G401 (cell line): ENCODE measurements around the gene LYPD6B. TPM values are rescaled to one million over a fixed set of nuclear protein-coding genes. Genes with fewer than 3 reads are reported as not detected.

Source experiments
- DNase-seq: peaks from one replicate; pipeline ENCODE4 v3.0.0-alpha.2; 2015; ENCODE audit warnings: low spot score
- in situ Hi-C: cut with HindIII; loops from 2 replicates; pipeline ENCODE4 v1.10.0; 2016; ENCODE audit warnings: low sequenced_read_pairs, mixed read lengths
- total RNA-seq: library from RNA; depleted of rRNA; stranded (reverse); fragments of >200 nt; shearing (Covaris generic); gene quantifications from 2 replicates; pipeline ENCODE4 v1.2.3, GENCODE V29; 2014

LYPD6B gene
- total RNA-seq, 1 experiment from 2014 or later: 21.3 TPM

DNA sequence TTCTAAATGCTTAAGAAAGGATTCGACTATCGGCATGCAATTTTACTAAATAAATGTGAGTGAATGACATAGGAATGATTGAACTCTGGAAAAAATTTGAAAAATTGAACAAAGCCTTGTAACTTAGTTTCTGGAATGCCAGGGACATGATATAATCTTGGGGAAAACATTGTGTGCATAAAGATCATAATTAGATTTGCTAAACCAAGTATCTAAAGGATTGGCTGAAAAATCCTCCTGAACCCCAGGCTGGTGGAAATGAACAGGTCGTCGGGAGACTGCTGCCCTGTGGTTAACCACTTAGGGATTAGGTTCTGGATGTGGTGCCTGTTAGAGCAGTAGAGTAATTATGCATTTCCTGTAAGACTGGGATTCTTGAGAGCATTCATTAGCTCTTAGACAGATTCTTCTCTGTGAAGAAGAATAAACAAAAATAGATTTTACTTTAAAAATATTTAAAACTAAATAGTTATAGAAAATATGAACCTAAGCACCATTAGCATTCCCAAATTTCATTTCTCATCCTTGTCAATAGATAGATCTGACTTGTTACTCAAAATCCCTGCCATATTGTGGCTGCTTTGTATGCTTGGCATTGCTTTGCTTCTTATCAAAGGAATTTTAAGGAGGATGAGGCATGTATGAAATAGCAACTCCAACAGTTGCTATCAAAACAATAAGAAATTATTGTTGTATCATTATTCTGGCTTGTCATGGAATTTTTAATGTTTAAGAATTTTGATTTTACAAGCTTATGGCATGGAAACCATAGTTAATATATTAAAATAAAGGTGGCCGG, 55.9 kb downstream of the LYPD6B start:
- in situ Hi-C loops: no loop called here
- no peak for DNase-seq

DNA sequence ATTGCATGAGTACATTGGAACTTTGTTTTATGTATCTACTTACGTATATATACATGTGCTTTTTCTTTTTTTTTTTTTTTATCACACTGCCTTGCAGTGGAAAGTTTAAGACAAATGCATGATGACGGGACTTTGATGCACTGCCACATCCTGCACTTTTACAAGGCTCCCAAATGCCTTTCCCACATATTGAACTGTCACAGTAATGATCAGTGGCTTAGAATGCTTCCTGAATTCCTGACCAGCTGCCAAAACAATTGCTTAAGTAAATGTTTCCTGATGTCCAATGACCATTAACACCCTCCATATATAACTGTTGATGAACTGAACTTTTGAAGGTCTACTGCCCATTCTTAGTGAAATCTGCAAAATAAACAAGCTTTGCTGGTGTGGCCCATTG, 60.2 kb downstream of the LYPD6B start:
- no peak for DNase-seq
- in situ Hi-C loops: no loop called here

- in situ Hi-C loops: no loop called here
- no peak for DNase-seq
These were observed 60.8 kb downstream of the LYPD6B start for GRCh38 chr2:149099298-149099697.

DNA sequence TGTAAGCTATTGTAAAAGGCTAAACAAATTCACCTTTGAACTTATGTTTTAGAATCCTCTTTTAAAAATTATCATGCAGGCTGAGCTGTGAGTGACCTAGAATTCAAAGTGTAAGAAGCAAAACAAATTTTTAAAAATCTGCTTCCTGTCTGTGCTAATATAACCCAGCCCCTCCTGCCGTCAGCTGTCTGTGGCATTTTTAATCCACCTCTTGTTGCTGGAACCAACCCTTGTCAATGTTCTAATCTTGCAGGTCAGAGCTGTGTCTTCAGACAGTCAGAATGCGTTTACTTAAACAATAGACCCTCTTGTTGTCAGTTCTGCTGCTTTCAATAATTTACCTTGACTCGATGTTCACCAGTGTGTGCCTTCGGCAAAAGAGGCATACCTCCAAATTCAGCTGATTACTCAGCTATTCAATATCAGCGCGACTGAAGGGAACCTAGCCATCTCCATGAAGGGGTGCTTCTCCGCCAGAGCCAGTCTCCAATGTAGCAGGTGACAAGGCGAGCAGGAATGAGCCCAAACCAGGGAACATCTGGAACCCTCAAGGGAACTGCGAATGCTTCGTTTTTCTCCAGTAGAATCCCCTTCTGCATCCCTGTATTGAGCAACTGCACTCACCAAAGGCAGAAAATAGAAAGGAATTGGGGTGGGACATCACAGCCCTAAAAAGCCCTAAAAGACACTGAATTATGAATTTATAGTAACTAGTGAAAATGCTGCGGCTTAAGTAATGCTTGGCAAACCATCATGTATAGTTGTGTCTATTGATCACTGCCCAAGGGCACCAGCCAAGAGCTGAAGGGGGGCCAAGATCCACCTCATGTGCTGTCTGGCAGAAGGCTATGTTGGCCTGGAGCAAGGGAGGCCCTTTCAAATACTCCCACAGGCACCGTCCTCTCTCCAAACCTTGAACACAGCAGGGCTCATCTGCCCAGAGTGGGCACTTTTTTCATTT, 62.5 kb downstream of the LYPD6B start:
- in situ Hi-C loops: no loop called here
- no peak for DNase-seq

GRCh38 chr2:149101818-149102217, 63.3 kb downstream of the LYPD6B start:
- DNase-seq: no peak
- in situ Hi-C loops: no loop called here

GRCh38 chr2:149103081-149103620, 64.7 kb downstream of the LYPD6B start:
- in situ Hi-C loops: no loop called here
- no peak for DNase-seq

- in situ Hi-C loops: no loop called here
These were observed 65.7 kb downstream of the LYPD6B start for GRCh38 chr2:149104221-149104620.

GRCh38 chr2:149112068-149112467, 73.6 kb downstream of the LYPD6B start:
- DNase-seq: no peak
- in situ Hi-C loops: no loop called here

More at GRCh38 chr2:149104221-149104620, 65.7 kb downstream of the LYPD6B start:
- no peak for DNase-seq

GRCh38 chr2:149112713-149113112, 74.2 kb downstream of the LYPD6B start:
- DNase-seq: no peak
- in situ Hi-C loops: no loop called here

GRCh38 chr2:149115781-149116180, 77.3 kb downstream of the LYPD6B start:
- no peak for DNase-seq
- in situ Hi-C loops: no loop called here

GRCh38 chr2:149119368-149119767, 80.9 kb downstream of the LYPD6B start:
- in situ Hi-C loops: no loop called here
- DNase-seq: no peak

- DNase-seq: no peak
- in situ Hi-C loops: no loop called here
These were observed 84.0 kb downstream of the LYPD6B start for GRCh38 chr2:149122516-149122915.

DNA sequence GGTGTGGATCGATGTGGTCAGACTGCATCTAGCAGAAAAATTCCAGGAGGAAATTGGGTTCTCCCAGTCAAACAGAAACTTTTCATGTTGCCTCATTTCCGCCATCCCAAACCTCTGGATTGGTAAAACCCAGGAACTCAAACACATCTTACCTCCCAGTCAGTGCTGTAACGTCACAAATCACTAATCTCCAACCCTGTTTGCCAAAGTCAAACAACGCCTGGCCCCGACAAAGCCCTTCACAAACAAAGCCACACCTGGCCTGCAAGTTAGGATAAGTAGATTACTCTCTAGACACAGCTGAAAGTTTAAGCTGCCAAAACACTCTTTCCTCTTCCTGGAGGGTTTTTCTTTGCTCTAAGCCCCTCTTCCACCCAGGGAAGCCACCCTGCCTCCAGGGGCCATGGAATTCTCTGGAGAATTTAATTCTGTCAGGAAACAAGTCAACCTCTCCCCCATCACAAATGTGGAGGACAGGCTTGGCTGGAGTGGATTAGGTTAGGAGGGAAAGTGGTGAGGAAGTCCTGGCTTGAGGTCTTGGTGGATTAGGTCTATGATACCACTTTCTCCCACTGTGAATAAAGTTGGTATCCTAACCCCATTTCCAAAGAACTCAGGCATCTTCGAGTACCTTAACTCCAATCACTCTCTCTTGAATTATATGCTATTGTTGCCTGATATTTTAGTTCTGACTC, 86.7 kb downstream of the LYPD6B start:
- no peak for DNase-seq
- in situ Hi-C loops: no loop called here

GRCh38 chr2:149129433-149129832, 90.9 kb downstream of the LYPD6B start:
- in situ Hi-C loops: no loop called here
- DNase-seq: no peak

DNA sequence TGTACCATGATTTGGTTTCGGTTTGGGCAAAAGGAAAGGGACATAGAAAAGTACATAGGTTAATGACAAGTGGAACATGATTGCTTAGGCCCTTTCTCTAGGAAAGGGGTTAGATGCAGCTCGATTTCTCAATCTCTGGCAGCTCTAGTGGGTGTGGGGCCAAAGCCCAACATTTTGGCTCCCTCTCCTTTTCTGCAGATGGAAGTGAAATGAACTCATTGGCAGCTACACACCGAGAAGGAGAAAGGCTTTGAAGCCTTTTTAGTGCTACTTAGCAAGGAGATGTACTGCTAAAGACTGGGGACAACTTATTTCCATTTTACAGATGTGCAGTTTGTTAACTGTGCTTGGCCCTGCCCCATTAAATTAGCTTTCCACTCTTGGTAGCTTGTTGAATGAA, 93.8 kb downstream of the LYPD6B start:
- in situ Hi-C loops: no loop called here

GRCh38 chr2:149132901-149133300, 94.4 kb downstream of the LYPD6B start:
- in situ Hi-C loops: no loop called here
- no peak for DNase-seq

More for the DNA sequence above, 93.8 kb downstream of the LYPD6B start:
- DNase-seq: no peak

- DNase-seq: no peak
- in situ Hi-C loops: no loop called here
These were observed 95.9 kb downstream of the LYPD6B start for GRCh38 chr2:149134335-149134923.

- in situ Hi-C loops: no loop called here
- DNase-seq: no peak
These were observed 97.6 kb downstream of the LYPD6B start for GRCh38 chr2:149136111-149136510.

DNA sequence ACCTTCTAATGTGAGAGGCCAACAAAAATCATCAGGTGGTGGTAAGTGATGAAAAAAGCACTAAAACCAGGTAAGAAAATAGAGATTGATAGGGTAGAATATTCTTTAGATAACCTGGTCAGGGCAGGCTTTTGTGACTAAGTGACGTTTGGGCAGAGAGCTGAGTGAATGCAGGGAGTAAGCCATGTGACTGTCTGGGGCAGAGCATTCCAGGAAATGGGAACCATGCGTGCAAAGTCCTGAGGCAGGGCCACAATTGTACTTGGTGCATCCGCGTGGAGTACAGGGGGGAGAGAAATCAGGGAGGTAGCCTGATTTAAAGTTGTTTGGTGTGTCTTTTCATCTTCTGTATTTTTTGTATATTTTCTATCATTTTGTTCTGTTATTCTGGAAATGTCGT, 102.5 kb downstream of the LYPD6B start:
- no peak for DNase-seq
- in situ Hi-C loops: no loop called here
